Bronchial epithelial cell (primary cell): ENCODE results near the gene GPRC5D. TPM values are rescaled to one million over a fixed set of nuclear protein-coding genes. Genes with fewer than 3 reads are reported as not detected.

Experiments
- DNase-seq: peaks from one replicate; pipeline ENCODE4 v3.0.0-alpha.2; 2010; ENCODE audit warnings: low read depth
- FAIRE-seq: peaks from 2 replicates; lab custom pipeline; 2011; peaks lifted over from hg19 to GRCh38; lab: Jason Lieb, UNC
- H3K27me3 ChIP-seq: 2 replicates; pipeline ENCODE4 v1.5.1; 2011; ENCODE audit warnings: low read length; ENCODE audit not compliant: control insufficient read depth, insufficient read depth
- H3K36me3 ChIP-seq: 2 replicates; pipeline ENCODE4 v1.5.1; 2011; ENCODE audit warnings: low read length; ENCODE audit not compliant: control insufficient read depth, insufficient read depth
- H3K4me3 ChIP-seq: 2 replicates; pipeline ENCODE4 v1.5.1; 2011; ENCODE audit warnings: mild to moderate bottlenecking, low read depth, low read length, control low read depth
- CTCF ChIP-seq: IDR thresholded peaks from 2 replicates; pipeline ENCODE4 v1.5.1; 2011; ENCODE audit warnings: mild to moderate bottlenecking, moderate library complexity, low read length, control low read depth, inconsistent platforms; ENCODE audit not compliant: insufficient read depth, severe bottlenecking
- total RNA-seq: library from RNA; depleted of rRNA; stranded (reverse); fragments of >200 nt; gene quantifications from 2 replicates; pipeline ENCODE4 v1.2.1, GENCODE V29; 2014

Gene GPRC5D
- total RNA-seq, 1 donor from 2014 or later, result not detected

DNA sequence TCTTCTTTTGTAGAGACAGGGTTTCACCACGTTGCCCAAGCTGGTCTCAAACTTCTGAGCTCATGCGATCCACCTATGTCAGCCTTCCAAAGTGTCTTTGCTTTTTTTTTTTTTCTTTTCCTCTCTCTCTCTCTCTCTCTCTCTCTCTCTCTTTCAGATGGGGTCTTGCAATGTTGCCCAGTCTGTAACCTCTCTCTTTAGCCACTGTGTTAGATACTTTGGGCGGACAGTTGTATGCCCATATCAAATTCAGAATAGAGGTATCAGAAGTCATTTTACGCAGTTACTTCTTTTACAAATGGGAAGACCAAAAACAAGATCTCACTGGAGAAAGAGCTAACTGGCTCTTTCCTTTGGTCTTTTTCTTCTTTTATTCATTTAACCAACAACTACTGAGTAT, 41.4 kb upstream of the GPRC5D start:
- FAIRE-seq (no peak), DNase-seq (no peak)
- peaks cover 6% of the 10 kb centered on the region for H3K36me3 ChIP-seq
- no peaks in the 10 kb centered on the region for H3K27me3 ChIP-seq
- TF ChIP-seq CTCF, result no peak
- no peak overlapping the region for H3K4me3 ChIP-seq

DNA sequence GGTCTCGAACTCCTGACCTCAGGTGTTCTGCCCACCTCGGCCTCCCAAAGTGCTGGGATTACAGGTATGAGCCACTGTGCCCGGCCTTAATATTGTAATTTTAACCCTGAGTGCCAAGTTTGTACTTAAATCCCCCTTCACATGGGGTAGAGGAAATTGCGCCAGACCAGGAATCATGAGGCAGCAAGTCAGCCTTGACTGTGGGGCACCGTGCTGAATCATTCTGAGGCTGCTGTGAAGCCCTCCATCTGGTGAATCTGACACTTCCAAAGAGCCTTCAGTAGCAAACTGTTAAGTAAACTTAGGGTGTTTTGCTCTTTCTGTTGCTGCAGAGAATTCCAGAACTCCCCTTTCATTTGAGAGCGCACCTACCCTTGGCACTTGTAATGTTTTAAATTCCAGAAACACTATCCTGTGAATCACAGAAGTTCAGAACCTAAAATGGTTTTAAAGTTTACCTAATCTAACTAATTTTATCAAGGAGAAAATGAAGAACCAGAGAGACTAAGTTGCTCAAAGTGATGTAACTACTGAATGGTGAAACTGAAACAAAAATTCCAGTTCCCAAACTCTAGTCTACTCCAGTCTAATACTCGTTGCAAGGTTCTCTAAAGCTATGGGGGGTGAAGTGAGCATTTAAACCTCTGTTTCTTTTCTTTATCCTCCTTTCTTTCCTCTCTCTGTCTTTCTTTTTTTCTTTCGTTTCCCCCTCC, 40.6 kb upstream of the GPRC5D start:
- peak; percentile 90 for DNase-seq
- no peak for TF ChIP-seq CTCF
- H3K4me3 ChIP-seq, result no peak overlapping the region
- no peaks in the 10 kb centered on the region for H3K27me3 ChIP-seq
- no peak for FAIRE-seq
- H3K36me3 ChIP-seq, result peaks cover 6% of the 10 kb centered on the region

- no peak for DNase-seq
These were observed 38.9 kb upstream of the GPRC5D start for GRCh38 chr12:12990700-12991468.

DNA sequence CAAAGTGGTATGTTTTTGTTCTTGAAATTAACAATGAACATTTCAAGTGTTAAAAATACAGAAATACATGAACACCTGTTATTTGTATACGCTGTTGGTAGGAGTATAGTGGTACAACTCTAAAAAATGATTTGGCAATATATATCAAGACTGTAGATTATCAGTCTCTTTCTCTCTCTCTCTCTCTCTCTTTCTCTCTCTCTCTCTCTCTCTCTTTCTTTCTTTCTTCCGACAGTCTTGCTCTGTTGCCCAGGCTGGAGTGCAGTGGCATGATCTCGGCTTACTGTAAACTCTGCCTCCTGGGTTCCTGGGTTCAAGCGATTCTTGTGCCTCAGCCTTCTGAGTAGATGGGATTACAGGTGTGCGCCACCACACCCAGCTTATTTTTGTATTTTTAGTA, 35.5 kb upstream of the GPRC5D start:
- no peak for FAIRE-seq
- peaks cover 7% of the 10 kb centered on the region for H3K36me3 ChIP-seq

More at GRCh38 chr12:12990700-12991468, 38.9 kb upstream of the GPRC5D start:
- no peak for TF ChIP-seq CTCF
- Histone ChIP-seq H3K4me3 (no peak overlapping the region), H3K27me3 (no peaks in the 10 kb centered on the region), H3K36me3 (peaks cover 7% of the 10 kb centered on the region)
- FAIRE-seq, result no peak

GRCh38 chr12:12986775-12987331, 34.9 kb upstream of the GPRC5D start:
- DNase-seq (no peak), FAIRE-seq (no peak)
- no peak for TF ChIP-seq CTCF
- Histone ChIP-seq H3K27me3 (no peaks in the 10 kb centered on the region), H3K4me3 (no peak overlapping the region), H3K36me3 (peaks cover 7% of the 10 kb centered on the region)

More for the DNA sequence above, 35.5 kb upstream of the GPRC5D start:
- Histone ChIP-seq H3K4me3 (no peak overlapping the region), H3K27me3 (no peaks in the 10 kb centered on the region)
- no peak for TF ChIP-seq CTCF
- DNase-seq, result no peak
